ENCODE results near the gene ZNF382.
A peak's percentile ranks its signal among the peaks of the same experiment; 100 is the strongest.

DNA sequence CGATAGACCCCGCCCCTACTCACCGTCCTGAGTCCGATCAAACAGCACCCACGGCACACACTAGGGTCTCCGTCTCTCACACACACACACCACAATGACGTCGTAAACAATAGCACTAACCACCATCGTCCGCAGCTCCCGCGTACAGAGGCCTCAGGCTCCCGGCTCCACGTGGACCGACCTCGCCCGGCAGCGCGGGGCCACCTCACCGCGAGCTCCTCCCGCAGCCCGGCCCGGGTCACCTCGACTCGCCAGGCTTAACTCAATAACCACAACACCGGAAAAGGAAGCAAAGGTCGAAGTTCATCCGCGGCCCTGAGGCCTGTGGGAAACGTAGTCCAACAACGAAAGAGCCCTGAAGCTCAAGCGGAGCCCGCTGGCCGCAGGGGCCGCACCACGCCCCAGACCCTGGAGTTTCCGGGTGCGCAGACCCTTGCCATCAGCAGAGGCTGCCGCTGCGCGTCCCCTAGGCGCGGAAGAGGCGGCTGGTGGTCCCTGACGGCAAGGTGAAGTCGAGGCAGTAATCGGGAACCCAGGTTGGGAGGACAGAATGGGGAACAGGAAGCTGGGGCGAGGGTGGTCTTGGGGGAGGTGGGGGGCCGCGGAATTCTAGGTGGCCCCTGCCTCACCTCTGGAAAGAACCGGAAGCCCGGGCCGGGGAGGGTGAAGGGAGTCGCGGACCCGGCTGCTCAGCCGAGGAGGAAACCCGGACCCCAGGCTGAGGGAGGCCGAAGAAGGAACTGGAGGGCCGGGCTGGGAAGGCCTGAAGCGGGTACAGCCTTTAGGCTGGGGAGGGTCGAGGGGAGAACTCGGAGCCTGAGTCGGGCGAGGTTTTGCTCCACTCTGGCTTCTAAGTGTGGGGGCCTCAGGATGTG, 31.9 kb upstream of the ZNF382 start, which contains the start of gene ZNF529:
- TF ChIP-seq, protein P1, sequence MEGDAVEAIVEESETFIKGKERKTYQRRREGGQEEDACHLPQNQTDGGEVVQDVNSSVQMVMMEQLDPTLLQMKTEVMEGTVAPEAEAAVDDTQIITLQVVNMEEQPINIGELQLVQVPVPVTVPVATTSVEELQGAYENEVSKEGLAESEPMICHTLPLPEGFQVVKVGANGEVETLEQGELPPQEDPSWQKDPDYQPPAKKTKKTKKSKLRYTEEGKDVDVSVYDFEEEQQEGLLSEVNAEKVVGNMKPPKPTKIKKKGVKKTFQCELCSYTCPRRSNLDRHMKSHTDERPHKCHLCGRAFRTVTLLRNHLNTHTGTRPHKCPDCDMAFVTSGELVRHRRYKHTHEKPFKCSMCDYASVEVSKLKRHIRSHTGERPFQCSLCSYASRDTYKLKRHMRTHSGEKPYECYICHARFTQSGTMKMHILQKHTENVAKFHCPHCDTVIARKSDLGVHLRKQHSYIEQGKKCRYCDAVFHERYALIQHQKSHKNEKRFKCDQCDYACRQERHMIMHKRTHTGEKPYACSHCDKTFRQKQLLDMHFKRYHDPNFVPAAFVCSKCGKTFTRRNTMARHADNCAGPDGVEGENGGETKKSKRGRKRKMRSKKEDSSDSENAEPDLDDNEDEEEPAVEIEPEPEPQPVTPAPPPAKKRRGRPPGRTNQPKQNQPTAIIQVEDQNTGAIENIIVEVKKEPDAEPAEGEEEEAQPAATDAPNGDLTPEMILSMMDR (conservative IDR thresholded peaks at IDR 0.05), result no peak; the same call in 1 of the 2 replicates
- TF ChIP-seq ZFX (IDR thresholded peaks at IDR 0.05), result peak; percentile 85

All from C4-2B (cell line).